ENCODE results near the gene C16orf95. TPM values are rescaled to one million over a fixed set of nuclear protein-coding genes. Genes with fewer than 3 reads are reported as not detected.
"Not testable (repeated sequence)": the region's sequence is repeated elsewhere in the genome, so short reads cannot be mapped to it uniquely, and the experiment has no call there.

Gene C16orf95
- total RNA-seq, 2 donors from 2014 or later = 1.1 to 3.1 TPM

DNA sequence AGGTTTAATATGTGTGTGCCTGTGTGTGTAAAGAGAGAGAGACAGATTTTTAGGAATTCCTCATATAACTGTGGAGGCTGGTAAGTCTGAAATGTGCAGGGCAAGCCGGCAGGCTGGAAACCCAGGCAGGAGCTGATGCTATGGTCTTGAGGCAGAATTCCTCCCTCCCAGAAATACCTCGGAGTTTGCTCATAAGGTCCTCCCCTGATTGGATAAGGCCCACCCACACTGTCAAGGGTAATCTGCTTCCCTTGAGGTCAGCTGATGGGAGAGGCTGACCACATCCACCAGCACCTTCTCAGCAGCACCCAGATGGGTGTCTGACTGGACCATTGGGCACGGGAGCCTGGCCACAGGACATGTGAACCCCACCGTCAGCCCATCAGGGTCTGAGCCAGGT is 42.4 kb downstream of the C16orf95 start:
- DNase-seq (ENCODE audit: low spot score) = peak; percentile 74
- intact Hi-C loops (cut with DNase I) = loop anchor here (5.0 to 10.0 kb wide), 4 partner anchors 72 to 712 kb away; no protein-coding TSS in a partner anchor

DNA sequence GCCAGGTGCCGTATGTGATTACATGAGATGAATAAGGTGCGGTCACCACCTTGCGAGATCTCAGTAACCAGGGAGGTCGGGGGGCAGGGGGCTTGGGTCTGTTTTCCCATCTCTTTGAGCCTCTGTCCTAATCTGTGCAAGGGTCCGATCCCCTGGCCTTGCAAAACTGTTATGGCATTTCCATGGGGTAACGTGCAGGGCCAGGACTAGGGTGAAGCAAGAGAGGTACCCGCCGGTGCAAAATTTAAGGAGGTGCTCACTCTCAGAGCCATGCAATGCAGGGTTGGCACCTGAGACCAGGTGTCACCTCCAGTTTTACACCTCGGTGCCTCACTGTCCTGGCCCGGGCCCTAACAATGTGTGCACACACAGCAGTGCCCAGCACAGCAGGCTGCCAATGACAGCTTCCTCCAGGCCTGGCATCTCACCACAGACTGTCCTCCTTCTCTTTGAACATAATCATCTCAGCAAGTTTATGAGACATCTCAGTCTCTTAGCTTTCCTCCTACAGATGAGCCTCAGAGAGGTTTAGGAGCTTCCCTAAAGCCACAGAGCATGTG is 43.6 kb downstream of the C16orf95 start:
- DNase-seq (ENCODE audit: low spot score) = peak; percentile 58
- intact Hi-C loops (cut with DNase I) = loop anchor here in 1 of 2 donors (10.0 kb wide), 1 partner anchor 199 kb away; no protein-coding TSS in a partner anchor

DNA sequence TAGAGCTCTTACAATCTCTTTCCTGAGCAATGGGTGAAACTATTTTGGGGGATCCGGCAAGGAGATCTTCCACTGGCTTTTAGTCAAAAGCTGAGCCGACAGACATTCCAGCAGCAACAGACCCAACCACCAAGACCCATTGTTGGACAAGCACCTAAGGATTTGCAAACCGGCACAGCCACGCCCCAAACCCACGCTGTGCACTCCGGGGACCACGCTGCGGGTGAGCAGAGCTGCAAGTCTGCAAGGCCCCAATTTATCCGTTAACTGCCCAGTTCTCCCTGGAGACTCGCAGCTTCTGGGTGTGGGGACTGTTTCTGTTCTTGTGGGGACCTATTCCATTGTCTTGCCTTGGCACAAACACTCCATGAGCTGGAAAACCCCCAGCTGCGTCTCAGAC is 45.9 kb downstream of the C16orf95 start:
- DNase-seq (ENCODE audit: low spot score) = peak; percentile 34
- intact Hi-C loops (cut with DNase I) = loop anchor here in 1 of 2 donors (10.0 kb wide), 1 partner anchor 196 kb away; no protein-coding TSS in a partner anchor

DNA sequence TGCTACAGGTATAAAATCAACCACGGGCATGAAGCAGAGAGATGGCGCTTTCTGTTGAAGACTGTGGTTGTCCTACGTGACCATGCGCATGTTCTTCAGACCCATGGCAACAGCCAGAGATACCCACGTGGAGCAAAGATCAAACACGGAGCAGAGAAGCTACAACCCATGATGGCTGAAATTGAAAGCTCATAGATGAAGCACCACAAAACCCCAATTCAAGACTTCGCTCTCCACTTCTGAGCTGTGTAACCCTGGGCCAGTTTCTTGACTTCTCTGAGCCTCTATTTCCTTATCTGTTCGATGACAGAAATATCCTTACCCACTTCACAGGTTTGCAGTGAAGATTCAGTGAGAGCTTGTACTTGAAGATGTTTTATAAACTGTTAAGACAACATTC is 49.6 kb downstream of the C16orf95 start:
- peak; percentile 22 for DNase-seq (ENCODE audit: low spot score)
- intact Hi-C loops (cut with DNase I) = no loop called here

- DNase-seq (ENCODE audit: low spot score) = no peak
- intact Hi-C loops (cut with DNase I) = no loop called here
Observed at GRCh38 chr16:87266846-87267245, 50.3 kb downstream of the C16orf95 start.

DNA sequence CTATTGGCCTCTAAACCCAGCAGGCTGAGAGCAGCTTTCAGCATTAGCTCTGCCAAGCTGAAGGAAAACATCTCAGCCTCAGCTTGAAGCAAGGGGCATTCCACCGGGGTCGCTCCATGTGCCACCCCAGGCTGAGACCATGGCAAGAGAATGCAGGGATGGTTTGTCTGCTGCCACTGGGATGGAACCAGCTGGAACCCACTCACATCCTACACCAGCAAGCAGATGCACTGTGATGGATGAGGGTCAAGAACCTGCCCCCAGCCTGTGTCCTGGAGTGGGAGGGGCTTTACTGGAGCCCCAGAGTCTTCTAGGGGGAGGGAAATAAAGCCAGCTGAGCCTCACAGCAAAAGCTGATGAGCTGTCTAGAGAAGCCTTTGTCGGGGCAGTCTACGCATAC is 51.9 kb downstream of the C16orf95 start:
- DNase-seq (ENCODE audit: low spot score) = peak; percentile 69
- intact Hi-C loops (cut with DNase I) = no loop called here

DNA sequence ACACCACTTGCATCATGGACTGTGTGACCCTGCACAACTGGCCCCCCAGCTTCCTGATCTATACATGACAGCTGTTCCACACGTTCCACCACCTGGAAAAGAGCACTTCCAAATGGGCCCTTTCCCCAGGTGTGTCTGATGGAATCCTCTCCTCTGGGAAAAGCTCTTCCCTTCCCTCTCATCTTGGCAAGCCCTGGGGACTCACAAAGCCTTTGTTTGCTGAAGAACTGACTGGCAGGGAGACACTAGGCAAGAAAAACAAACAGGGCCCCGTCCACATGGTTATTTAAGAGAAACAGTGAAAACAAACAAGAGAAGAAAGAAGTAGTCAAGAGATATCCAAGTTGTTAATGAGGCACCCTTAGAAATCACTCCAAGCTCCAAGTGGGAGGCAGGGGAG is 52.6 kb downstream of the C16orf95 start:
- intact Hi-C loops (cut with DNase I) = no loop called here
- peak; percentile 29 for DNase-seq (ENCODE audit: low spot score)

- intact Hi-C loops (cut with DNase I) = no loop called here
Observed at GRCh38 chr16:87263418-87264052, 53.7 kb downstream of the C16orf95 start.

DNA sequence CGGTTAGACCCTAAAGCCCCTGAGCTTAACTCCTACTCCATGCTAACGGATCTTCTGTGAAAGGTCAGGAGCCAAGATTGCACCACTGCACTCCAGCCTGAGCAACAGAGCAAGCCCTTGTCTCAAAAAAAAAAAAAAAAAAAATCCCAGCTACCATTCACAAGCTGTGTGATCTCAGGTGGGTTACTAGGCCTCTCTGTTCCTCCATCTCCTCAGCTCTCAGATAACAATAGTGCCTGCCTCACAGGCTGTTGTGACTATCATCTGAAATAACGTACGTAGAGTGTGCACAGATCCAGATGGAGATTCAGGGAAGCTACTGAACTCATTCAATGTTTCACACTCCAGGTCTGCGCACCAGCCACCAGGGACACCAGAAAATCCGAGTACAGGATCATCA is 57.8 kb downstream of the C16orf95 start:
- intact Hi-C loops (cut with DNase I) = no loop called here
- DNase-seq (ENCODE audit: low spot score) = no peak

More at GRCh38 chr16:87263418-87264052, 53.7 kb downstream of the C16orf95 start:
- DNase-seq (ENCODE audit: low spot score) = peak; percentile 42

DNA sequence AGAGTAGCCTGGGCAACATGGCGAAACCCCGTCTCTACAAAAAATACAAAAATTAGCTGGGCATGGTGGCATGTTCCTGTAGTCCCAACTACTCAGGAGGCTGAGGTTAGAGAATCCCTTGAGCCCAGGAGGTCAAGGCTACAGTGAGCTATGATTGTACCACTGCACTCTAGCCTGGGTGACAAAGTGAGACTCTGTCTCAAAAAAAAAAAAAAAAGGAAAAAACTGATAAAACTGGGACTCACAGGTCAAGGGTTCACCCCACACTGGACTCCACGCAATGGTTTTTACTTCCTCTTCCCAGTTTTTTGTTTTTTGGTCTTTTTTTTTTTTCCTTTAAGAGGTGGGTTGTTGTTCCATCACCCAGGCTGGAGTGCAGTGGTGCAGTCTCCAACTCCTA is 58.5 kb downstream of the C16orf95 start:
- DNase-seq (ENCODE audit: low spot score); intact Hi-C loops (cut with DNase I): not testable (repeated sequence)

DNA sequence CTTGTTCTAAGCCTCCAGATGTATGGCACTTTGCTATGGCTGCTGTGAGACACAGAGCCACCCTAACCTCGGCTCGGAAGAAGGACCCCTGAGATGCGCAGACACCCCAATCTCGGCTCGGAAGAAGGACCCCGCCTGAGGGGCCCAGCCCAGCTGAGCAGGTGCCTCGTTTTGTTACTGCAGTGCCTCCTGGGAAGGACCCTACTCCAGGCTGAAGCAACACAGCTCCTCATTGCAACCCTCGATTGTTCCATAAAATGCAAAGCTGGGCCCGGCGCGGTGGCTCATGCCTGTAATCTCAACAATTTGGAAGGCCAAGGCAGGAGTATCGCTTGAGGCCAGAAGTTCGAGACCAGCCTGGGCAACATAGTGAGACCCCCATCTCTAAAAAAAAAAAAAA is 61.3 kb downstream of the C16orf95 start:
- DNase-seq (ENCODE audit: low spot score) = no peak
- intact Hi-C loops (cut with DNase I) = no loop called here

GRCh38 chr16:87254734-87255133 is 62.5 kb downstream of the C16orf95 start:
- intact Hi-C loops (cut with DNase I) = no loop called here
- peak; percentile 51 for DNase-seq (ENCODE audit: low spot score)

DNA sequence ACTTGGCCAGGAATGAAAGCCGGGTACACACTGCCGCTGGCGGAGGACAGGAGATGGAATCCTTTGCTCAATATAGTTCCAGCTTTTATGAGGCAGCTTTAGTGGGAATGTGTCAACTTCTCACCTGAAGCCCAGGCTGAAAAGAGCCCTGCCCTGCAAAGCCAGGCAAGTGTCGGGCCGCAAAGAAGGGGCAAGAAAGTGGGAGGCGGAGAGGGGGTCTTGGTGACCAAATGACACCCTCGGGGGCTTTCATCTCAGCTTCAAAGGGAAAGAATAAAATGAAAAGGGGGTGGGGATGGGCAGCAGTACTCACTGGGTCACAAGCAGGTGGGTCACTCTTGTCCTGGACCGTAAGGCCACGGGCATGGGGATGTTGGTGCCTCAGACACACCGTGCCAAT is 62.9 kb downstream of the C16orf95 start:
- DNase-seq (ENCODE audit: low spot score) = peak; percentile 50
- intact Hi-C loops (cut with DNase I) = no loop called here

DNA sequence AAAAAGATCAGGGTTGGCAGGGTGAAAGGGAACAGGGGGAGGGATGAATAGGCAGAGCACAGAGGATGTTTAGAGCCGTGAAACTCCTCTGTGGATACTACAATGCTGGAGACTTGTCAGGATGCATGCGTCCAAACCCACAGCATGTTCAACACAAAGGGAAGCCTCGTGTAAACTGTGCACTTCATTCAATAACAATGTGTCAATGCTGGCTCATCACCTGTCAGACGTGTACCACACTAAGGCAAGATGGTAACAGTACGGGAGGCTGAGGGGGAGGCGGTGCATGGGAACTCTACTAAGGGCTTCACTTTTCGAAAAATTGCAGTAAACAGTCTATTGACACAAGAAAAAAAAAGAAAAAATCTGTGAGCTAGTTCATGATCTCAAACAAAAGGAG is 63.7 kb downstream of the C16orf95 start:
- DNase-seq (ENCODE audit: low spot score) = no peak
- intact Hi-C loops (cut with DNase I) = no loop called here

Other genes with a start within 250 kb of the C16orf95 start
- gene FBXO31, start 66.4 kb upstream of the C16orf95 start, total RNA-seq = 10 to 100 TPM; 50.4 to 58.5 TPM
- 10 to 100 TPM; 51.2 to 52.2 TPM for gene MAP1LC3B, start 74.9 kb upstream of the C16orf95 start, total RNA-seq
- gene ZCCHC14, start 175.6 kb upstream of the C16orf95 start, total RNA-seq = 10 to 100 TPM; 21.7 to 28.8 TPM

Data from posterior vena cava (tissue), 2 donors.